Peyer's patch (tissue), 4 donors: ENCODE results near the gene EFCAB10.

Experiments
- POLR2A ChIP-seq, 2 donors: fragments of 450-650 bp; IDR thresholded peaks; one replicate each; pipeline ENCODE4 v1.5.1; 2017; ENCODE audit warnings: antibody characterized with exemption in 2 of 2, mild to moderate bottlenecking in 2 of 2, moderate library complexity in 2 of 2
- TF ChIP-seq, protein P1 (sequence below), 6 experiments: fragments of 450-650 bp in 4 of 6; fragments of 200-600 bp in 2 of 6; sonication (generic) in 1 of 6; IDR thresholded peaks; one replicate each; pipeline ENCODE4 v1.5.1; 2017 to 2019; ENCODE audit warnings: antibody characterized with exemption in 6 of 6, mild to moderate bottlenecking in 3 of 6, moderate library complexity in 1 of 6

DNA sequence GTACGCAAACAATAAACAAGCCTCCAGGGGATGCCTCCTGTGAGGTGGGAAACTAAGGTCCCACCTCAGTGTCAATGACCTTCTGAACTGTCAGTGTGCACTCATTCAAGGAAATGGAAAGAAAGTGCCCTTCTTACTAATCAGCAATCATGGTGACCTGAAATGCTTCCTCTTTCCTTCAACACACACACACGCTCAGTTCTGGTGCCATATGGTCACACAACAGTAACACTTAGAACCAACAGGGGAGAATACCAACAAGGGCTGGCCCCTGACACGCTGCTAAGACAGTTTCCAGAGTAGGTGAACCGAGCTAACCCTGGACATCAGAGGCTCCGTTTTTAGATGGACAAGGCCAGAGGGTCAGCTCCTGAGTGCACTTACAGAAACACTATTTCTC, 42.1 kb upstream of the EFCAB10 start:
- TF ChIP-seq, protein P1, sequence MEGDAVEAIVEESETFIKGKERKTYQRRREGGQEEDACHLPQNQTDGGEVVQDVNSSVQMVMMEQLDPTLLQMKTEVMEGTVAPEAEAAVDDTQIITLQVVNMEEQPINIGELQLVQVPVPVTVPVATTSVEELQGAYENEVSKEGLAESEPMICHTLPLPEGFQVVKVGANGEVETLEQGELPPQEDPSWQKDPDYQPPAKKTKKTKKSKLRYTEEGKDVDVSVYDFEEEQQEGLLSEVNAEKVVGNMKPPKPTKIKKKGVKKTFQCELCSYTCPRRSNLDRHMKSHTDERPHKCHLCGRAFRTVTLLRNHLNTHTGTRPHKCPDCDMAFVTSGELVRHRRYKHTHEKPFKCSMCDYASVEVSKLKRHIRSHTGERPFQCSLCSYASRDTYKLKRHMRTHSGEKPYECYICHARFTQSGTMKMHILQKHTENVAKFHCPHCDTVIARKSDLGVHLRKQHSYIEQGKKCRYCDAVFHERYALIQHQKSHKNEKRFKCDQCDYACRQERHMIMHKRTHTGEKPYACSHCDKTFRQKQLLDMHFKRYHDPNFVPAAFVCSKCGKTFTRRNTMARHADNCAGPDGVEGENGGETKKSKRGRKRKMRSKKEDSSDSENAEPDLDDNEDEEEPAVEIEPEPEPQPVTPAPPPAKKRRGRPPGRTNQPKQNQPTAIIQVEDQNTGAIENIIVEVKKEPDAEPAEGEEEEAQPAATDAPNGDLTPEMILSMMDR (IDR thresholded peaks at IDR 0.05) = no peak
- no peak for TF ChIP-seq POLR2A (IDR thresholded peaks at IDR 0.05)
